ENCODE results near the gene KLHL40. TPM values are rescaled to one million over a fixed set of nuclear protein-coding genes. Genes with fewer than 3 reads are reported as not detected.

Gene KLHL40
- total and polyA plus RNA-seq, 2 donors (not counting 3 experiments of a cell fraction or from before 2014, with no cell fraction given): not detected

DNA sequence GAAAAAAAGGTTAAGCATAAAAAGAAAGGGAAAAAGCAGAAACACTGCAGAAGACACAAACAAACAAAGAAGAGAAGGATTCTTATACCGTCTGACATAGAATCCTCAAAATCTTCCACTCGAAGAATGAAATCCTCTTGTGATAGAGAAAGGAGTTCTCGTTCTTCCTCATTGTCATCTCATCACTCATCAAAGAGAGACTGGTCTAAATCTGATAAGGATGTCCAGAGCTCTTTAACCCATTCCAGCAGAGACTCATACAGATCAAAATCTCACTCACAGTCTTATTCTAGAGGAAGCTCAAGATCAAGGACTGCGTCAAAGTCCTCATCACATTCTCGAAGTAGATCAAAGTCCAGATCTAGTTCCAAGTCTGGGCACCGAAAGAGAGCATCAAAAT, 48.3 kb upstream of the KLHL40 start:
- no peak overlapping the region for H3K4me2 ChIP-seq (ENCODE audit: insufficient read depth, low read length)
- H3K9me3 ChIP-seq (replicated peaks; ENCODE audit: control insufficient read depth, insufficient read depth, low read length): no peaks in the 10 kb centered on the region
- no peak overlapping the region for H3K27ac ChIP-seq (ENCODE audit: insufficient read depth, low read depth, low read length)
- no peak for DNase-seq (ENCODE audit: low read depth, low spot score)
- BruUV-seq (replicated peaks): no TSS peak
- intact Hi-C loops (cut with micrococcal nuclease): no loop called here
- H3K79me2 ChIP-seq (ENCODE audit: control insufficient read depth, insufficient read depth, low read length): peaks cover 19% of the 10 kb centered on the region
- no peak for TF ChIP-seq POLR2AphosphoS5 (IDR thresholded peaks at IDR 0.05; ENCODE audit: insufficient read depth, low read depth, low read length)
- no peak for TF ChIP-seq JUN (IDR thresholded peaks at IDR 0.05; ENCODE audit: borderline replicate concordance, insufficient read depth, insufficient read length, low read depth)
- no peak for TF ChIP-seq MYC (IDR thresholded peaks at IDR 0.05; ENCODE audit: low read depth, low read length)
- TF ChIP-seq POLR2A (IDR thresholded peaks at IDR 0.05; ENCODE audit: low read depth, low read length): no peak
- no peak for TF ChIP-seq EZH2 (IDR thresholded peaks at IDR 0.05; ENCODE audit: borderline replicate concordance, low read depth, low read length, severe bottlenecking)
- TF ChIP-seq CTCF (IDR thresholded peaks at IDR 0.05; ENCODE audit: extremely low read depth in 1 of 2, insufficient read depth in 1 of 2, low read depth in 1 of 2, low read length in 2 of 2): no peak
- TF ChIP-seq MAX (IDR thresholded peaks at IDR 0.05; ENCODE audit: insufficient read depth, insufficient read length): no peak
- FAIRE-seq: no peak
- H3K4me3 ChIP-seq (replicated peaks in 1 of 3; ENCODE audit: insufficient read depth in 1 of 3, low read depth in 1 of 3, low read length in 3 of 3): no peak overlapping the region
- H2AFZ ChIP-seq (ENCODE audit: low read depth, low read length): no peak overlapping the region
- no peaks in the 10 kb centered on the region for H3K9me1 ChIP-seq (replicated peaks; ENCODE audit: control insufficient read depth, extremely low read depth, insufficient read depth, low read length)
- H3K27me3 ChIP-seq (ENCODE audit: control insufficient read depth in 2 of 2, insufficient read depth in 2 of 2, low read length in 2 of 2): no peaks in the 10 kb centered on the region
- no peak overlapping the region for H3K9ac ChIP-seq (replicated peaks; ENCODE audit: extremely low read depth, insufficient read depth, low read length)
- ChIA-PET POLR2A (interaction anchor here (1.1 kb wide), 1 partner anchor 23 kb away, joined by 3 read pairs; no protein-coding TSS in a partner anchor), CTCF (interaction anchor here (1.5 to 1.8 kb wide), 4 partner anchors 15 to 26 kb away, joined by 3 to 5 read pairs (median 4); no protein-coding TSS in a partner anchor)
- dilution Hi-C loops (cut with MboI; ENCODE audit: extremely low pct_ligation_motif_present, low sequenced_read_pairs): no loop called here
- H3K36me3 ChIP-seq (ENCODE audit: control insufficient read depth in 2 of 2, extremely low read depth in 1 of 2, insufficient read depth in 2 of 2, low read length in 2 of 2): peaks cover 33 to 57% of the 10 kb centered on the region in 2 experiments
- H3K4me1 ChIP-seq (ENCODE audit: control insufficient read depth, extremely low read depth, insufficient read depth, low read length): no peaks in the 10 kb centered on the region
- H4K20me1 ChIP-seq (replicated peaks; ENCODE audit: control insufficient read depth, extremely low read depth, insufficient read depth, low read length): no peaks in the 10 kb centered on the region
